SK-N-SH (cell line): ENCODE measurements around the gene ARRDC2. TPM values are rescaled to one million over a fixed set of nuclear protein-coding genes. Genes with fewer than 3 reads are reported as not detected.
"Not testable (repeated sequence)": the region's sequence is repeated elsewhere in the genome, so short reads cannot be mapped to it uniquely, and the experiment has no call there.

ENCODE experiments used
- CTCF ChIA-PET: fragments of 300-600, 350-600 bp; formaldehyde crosslinking; extraction: SDS; loops from one replicate; lab custom pipeline; 2021; lab: Yijun Ruan, JAX
- POLR2A ChIA-PET: fragments of 350-600 bp; sonication (Branson Sonifier 250); formaldehyde crosslinking; extraction: SDS; loops from one replicate; lab custom pipeline; 2020; ENCODE audit warnings: antibody characterized with exemption, inconsistent platforms; lab: Yijun Ruan, JAX
- DNase-seq: peaks from one replicate; pipeline ENCODE4 v3.0.0; 2012
- H2AFZ ChIP-seq: fragments of 200-600 bp; sonication (generic); 2 replicates; pipeline ENCODE4 v1.8.1; 2016; ENCODE audit warnings: antibody characterized with exemption, mild to moderate bottlenecking, low read depth
- H3F3A ChIP-seq: fragments of 200-600 bp; sonication (generic); replicated peaks from 2 replicates; pipeline ENCODE3; 2016; ENCODE audit warnings: antibody characterized with exemption, mild to moderate bottlenecking; ENCODE audit not compliant: insufficient read depth
- H3K27ac ChIP-seq, 2 experiments: fragments of 200-500 bp in 1 of 2; fragments of 200-600 bp in 1 of 2; sonication (Bioruptor generic) in 1 of 2; sonication (generic), shearing (Covaris generic) in 1 of 2; 2 replicates each; pipeline versions ENCODE4 v1.5.1 to v1.6.1; 2014 to 2016; ENCODE audit warnings: low read depth in 2 of 2, inconsistent platforms in 1 of 2, low read length in 1 of 2, mild to moderate bottlenecking in 1 of 2, mixed read lengths in 1 of 2
- H3K27me3 ChIP-seq: fragments of 200-600 bp; sonication (generic), shearing (Covaris generic); 2 replicates; pipeline ENCODE4 v1.6.1; 2016; ENCODE audit warnings: mixed run types; ENCODE audit not compliant: insufficient read depth
- H3K36me3 ChIP-seq, 2 experiments: fragments of 200-500 bp in 1 of 2; fragments of 200-600 bp in 1 of 2; sonication (Bioruptor generic) in 1 of 2; sonication (generic) in 1 of 2; replicated peaks in 1 of 2; 2 replicates each; pipeline versions ENCODE3 to v1.5.1; 2014 to 2016; ENCODE audit warnings: low read length in 1 of 2, mild to moderate bottlenecking in 1 of 2; ENCODE audit not compliant: insufficient read depth in 2 of 2, control insufficient read depth in 1 of 2
- H3K4me1 ChIP-seq, 2 experiments: fragments of 200-500 bp in 1 of 2; fragments of 200-600 bp in 1 of 2; sonication (Bioruptor generic) in 1 of 2; sonication (generic), shearing (Covaris generic) in 1 of 2; 2 replicates each; pipeline versions ENCODE4 v1.5.1 to v1.6.1; 2014 to 2016; ENCODE audit warnings: low read depth in 1 of 2, low read length in 1 of 2, mixed run types in 1 of 2; ENCODE audit not compliant: insufficient read depth in 2 of 2, control insufficient read depth in 1 of 2
- H3K4me2 ChIP-seq: fragments of 200-600 bp; sonication (generic), shearing (Covaris generic); 2 replicates; pipeline ENCODE4 v1.6.1; 2017; ENCODE audit warnings: mixed run types
- H3K4me3 ChIP-seq, 2 experiments: fragments of 200-500 bp in 1 of 2; fragments of 200-600 bp in 1 of 2; sonication (Bioruptor generic) in 1 of 2; sonication (generic), shearing (Covaris generic) in 1 of 2; 2 replicates each; pipeline versions ENCODE4 v1.5.1 to v1.8.1; 2014 to 2016; ENCODE audit warnings: low read depth in 2 of 2, inconsistent platforms in 1 of 2, low read length in 1 of 2, mild to moderate bottlenecking in 1 of 2, mixed read lengths in 1 of 2, moderate library complexity in 1 of 2
- H3K79me2 ChIP-seq: fragments of 200-600 bp; sonication (generic); 2 replicates; pipeline ENCODE4 v1.8.1; 2017; ENCODE audit warnings: mild to moderate bottlenecking; ENCODE audit not compliant: insufficient read depth
- H3K9ac ChIP-seq: fragments of 200-600 bp; sonication (generic); 2 replicates; pipeline ENCODE4 v1.6.1; 2017; ENCODE audit warnings: mixed run types
- H3K9me2 ChIP-seq: fragments of 200-600 bp; sonication (generic); 2 replicates; pipeline ENCODE4 v1.6.1; 2017; ENCODE audit warnings: mixed run types
- H3K9me3 ChIP-seq: fragments of 200-600 bp; sonication (generic); 2 replicates; pipeline ENCODE4 v1.6.1; 2017; ENCODE audit warnings: mixed run types, mild to moderate bottlenecking, moderate library complexity
- H4K20me1 ChIP-seq: fragments of 200-600 bp; sonication (generic); 2 replicates; pipeline ENCODE4 v1.6.1; 2017; ENCODE audit warnings: mild to moderate bottlenecking, mixed run types; ENCODE audit not compliant: insufficient read depth
- EZH2phosphoT487 ChIP-seq: fragments of 200-600 bp; sonication (generic); IDR thresholded peaks from 2 replicates; pipeline ENCODE4 v1.6.1; 2017; ENCODE audit warnings: low read depth, mixed run types, mild to moderate bottlenecking, antibody characterized with exemption, moderate library complexity, borderline replicate concordance
- FOXJ3 ChIP-seq: sonication (generic); formaldehyde crosslinking; IDR thresholded peaks from 2 replicates; pipeline ENCODE4 v1.5.1; 2020; ENCODE audit warnings: mild to moderate bottlenecking, missing genetic modification reagents
- GATA2 ChIP-seq: sonication (generic); formaldehyde crosslinking; IDR thresholded peaks from 2 replicates; pipeline ENCODE4 v1.5.0; 2020; ENCODE audit warnings: mild to moderate bottlenecking, missing genetic modification reagents
- MAX ChIP-seq: IDR thresholded peaks from 2 replicates; pipeline ENCODE4 v1.4.0; 2012; ENCODE audit warnings: low read depth
- MEF2A ChIP-seq: IDR thresholded peaks from 2 replicates; pipeline ENCODE4 v1.4.0; 2012; ENCODE audit warnings: low read depth, borderline replicate concordance
- NRF1 ChIP-seq: IDR thresholded peaks from 2 replicates; pipeline ENCODE4 v1.6.1; 2012; ENCODE audit warnings: low read depth, mild to moderate bottlenecking, low read length
- POLR2AphosphoS5 ChIP-seq: IDR thresholded peaks from 2 replicates; pipeline ENCODE4 v1.6.1; 2012; ENCODE audit warnings: low read depth, low read length
- RCOR1 ChIP-seq: fragments of 150-350 bp; IDR thresholded peaks from 2 replicates; pipeline ENCODE4 v1.6.1; 2017; ENCODE audit warnings: antibody characterized with exemption, low read length
- RXRA ChIP-seq: IDR thresholded peaks from 2 replicates; pipeline ENCODE4 v1.4.0; 2012; ENCODE audit warnings: low read depth, mild to moderate bottlenecking, borderline replicate concordance
- SMC3 ChIP-seq: IDR thresholded peaks from 2 replicates; pipeline ENCODE4 v1.6.1; 2012; ENCODE audit warnings: low read depth, low read length, improper control_type of control experiment
- TAF1 ChIP-seq: IDR thresholded peaks from 2 replicates; pipeline ENCODE4 v1.6.1; 2012; ENCODE audit warnings: low read depth, mild to moderate bottlenecking, low read length, moderate library complexity, borderline replicate concordance
- TCF12 ChIP-seq: IDR thresholded peaks from 2 replicates; pipeline ENCODE4 v1.4.0; 2012
- WGBS: methylation state at CpG from one replicate; pipeline ENCODE4 v1.1.6; 2017; ENCODE audit warnings: low lambda C conversion rate; 5-methylcytosine and 5-hydroxymethylcytosine counted together
- polyA plus RNA-seq, 3 experiments: library from polyadenylated mRNA; depleted of rRNA; stranded (reverse); fragments of >200 nt; gene quantifications; 2 replicates each; pipeline ENCODE4 v1.2.3, GENCODE V29; 2012

ARRDC2 gene
- polyA plus RNA-seq, 1 of the 3 experiments (the other 2 are of a cell fraction), result 5.5 TPM

GRCh38 chr19:18002347-18002850 lies 5.6 kb upstream of the ARRDC2 start:
- Histone ChIP-seq H3K27me3 (no peaks in the 10 kb centered on the region), H3K27ac (no peak overlapping the region), H4K20me1 (no peaks in the 10 kb centered on the region), H3K9me2 (no peaks in the 10 kb centered on the region), H3K9me3 (no peaks in the 10 kb centered on the region), H3K36me3 (no peaks in the 10 kb centered on the region), H3K9ac (no peak overlapping the region), H3F3A (peaks cover 4% of the 10 kb centered on the region), H3K79me2 (peaks cover 9% of the 10 kb centered on the region; the same call in 1 of the 2 replicates), H3K4me1 (peaks cover 2 to 8% of the 10 kb centered on the region in 2 experiments; a peak in 1 of 4 replicates), H3K4me3 (peak overlapping the region in 1 of 2 experiments; percentile 78; a peak in 2 of 4 replicates), H2AFZ (no peak overlapping the region), H3K4me2 (peak overlapping the region; percentile 93)
- ChIA-PET POLR2A (no interaction called here), CTCF (interaction anchor here (1.2 to 16.7 kb wide), 3 partner anchors 56 to 63 kb away, joined by 3 to 464 read pairs (median 24); partner anchors contain the start of gene CCDC124)
- no peak for TF ChIP-seq MAX
- TF ChIP-seq RXRA, result no peak
- no peak for TF ChIP-seq TAF1
- TF ChIP-seq SMC3, result no peak
- TF ChIP-seq FOXJ3 (CRISPR knock-in tag), result no peak
- TF ChIP-seq EZH2phosphoT487, result no peak
- TF ChIP-seq TCF12, result no peak
- no peak for TF ChIP-seq MEF2A
- no peak for TF ChIP-seq POLR2AphosphoS5
- TF ChIP-seq NRF1, result no peak
- TF ChIP-seq RCOR1, result no peak
- no peak for TF ChIP-seq GATA2 (CRISPR knock-in tag)
- DNase-seq, result peak; percentile 27
- 98% methylated on average over 18 of the region's 27 CpGs for WGBS

- CTCF ChIA-PET, result interaction anchor here (0.7 to 5.6 kb wide), 4 partner anchors 25 to 72 kb away, joined by 3 to 118 read pairs (median 14); partner anchors contain the start of gene CCDC124
- 94% methylated on average over 13 of the region's 35 CpGs for WGBS
Observed at GRCh38 chr19:18005750-18006149, 2.2 kb upstream of the ARRDC2 start.

More at GRCh38 chr19:18005750-18006149, 2.2 kb upstream of the ARRDC2 start:
- H3K79me2 ChIP-seq, H3K36me3 ChIP-seq, H3K9me3 ChIP-seq, DNase-seq, POLR2A ChIA-PET, H4K20me1 ChIP-seq, H3K27ac ChIP-seq, H3K9ac ChIP-seq, H3K4me2 ChIP-seq, H3K9me2 ChIP-seq, H3K4me3 ChIP-seq, H3F3A ChIP-seq, H2AFZ ChIP-seq, H3K27me3 ChIP-seq: not testable (repeated sequence)
- peaks cover 6 to 17% of the 10 kb centered on the region in 2 experiments; a peak in 2 of 4 replicates for H3K4me1 ChIP-seq
